OCI-LY3 (cell line): ENCODE data around the gene RUBCN.

Experiments used
- CTCF ChIP-seq: fragments of 200-600, 300-600 bp; sonication (generic); IDR thresholded peaks from 2 replicates; pipeline ENCODE4 v1.5.1; 2014; ENCODE audit warnings: antibody characterized with exemption, low read length, low read depth
- EZH2phosphoT487 ChIP-seq: fragments of 200-600 bp; shearing (Covaris generic); IDR thresholded peaks from 2 replicates; pipeline ENCODE4 v1.6.1; 2018; ENCODE audit warnings: antibody characterized with exemption, mixed run types, low read depth

GRCh38 chr3:197709135-197709534, 27.6 kb downstream of the RUBCN start:
- no peak for TF ChIP-seq CTCF
- no peak for TF ChIP-seq EZH2phosphoT487
